Type B pancreatic cell (in vitro differentiated cells): Measurements from ENCODE around the gene TMEM250. TPM values are rescaled to one million over a fixed set of nuclear protein-coding genes. Genes with fewer than 3 reads are reported as not detected.

ENCODE experiments used
- DNase-seq: peaks from one replicate; pipeline ENCODE4 v3.0.0; 2021; ENCODE audit warnings: mixed read lengths; ENCODE audit not compliant: unreplicated experiment; ENCODE audit errors: extremely low spot score
- H3K27ac Mint-ChIP-seq: 2 replicates; pipeline ENCODE4 v1.8.0; 2021; ENCODE audit warnings: mild to moderate bottlenecking, mixed read lengths
- H3K27me3 Mint-ChIP-seq: 2 replicates; pipeline ENCODE4 v1.8.0; 2021; ENCODE audit warnings: mixed read lengths
- H3K36me3 Mint-ChIP-seq: 2 replicates; pipeline ENCODE4 v1.8.0; 2021; ENCODE audit warnings: mixed read lengths
- H3K4me1 Mint-ChIP-seq: one replicate; pipeline ENCODE4 v1.8.0; 2021; ENCODE audit warnings: mixed read lengths; ENCODE audit not compliant: unreplicated experiment
- H3K4me3 Mint-ChIP-seq: 2 replicates; pipeline ENCODE4 v1.8.0; 2021; ENCODE audit warnings: mild to moderate bottlenecking, mixed read lengths
- H3K9me3 Mint-ChIP-seq: 2 replicates; pipeline ENCODE4 v1.8.0; 2021; ENCODE audit warnings: mixed read lengths
- CTCF ChIP-seq: fragments of 200-600 bp; sonication (generic); conservative IDR thresholded peaks from 2 replicates; pipeline ENCODE4 v1.5.0; 2021; ENCODE audit warnings: antibody characterized with exemption, mild to moderate bottlenecking
- total RNA-seq: library from RNA; stranded (reverse); gene quantifications from 2 replicates; pipeline ENCODE4 v1.2.1, GENCODE V29; 2021; ENCODE audit warnings: low replicate concordance

TMEM250 gene
- total RNA-seq, 1 donor from 2014 or later, result 37.9 TPM

GRCh38 chr9:136122425-136123383, 4.0 kb upstream of the TMEM250 start:
- Mint-ChIP-seq H3K36me3 (no peaks in the 10 kb centered on the region), H3K9me3 (peaks cover 5% of the 10 kb centered on the region), H3K27ac (no peak overlapping the region), H3K4me1 (no peaks in the 10 kb centered on the region), H3K4me3 (no peak overlapping the region), H3K27me3 (peaks cover 8% of the 10 kb centered on the region)
- TF ChIP-seq CTCF, result peak; percentile 99
- DNase-seq, result no peak

GRCh38 chr9:136121801-136122200, 3.1 kb upstream of the TMEM250 start:
- Mint-ChIP-seq H3K27me3 (peaks cover 5% of the 10 kb centered on the region), H3K4me3 (no peak overlapping the region), H3K27ac (no peak overlapping the region), H3K36me3 (no peaks in the 10 kb centered on the region), H3K9me3 (peaks cover 5% of the 10 kb centered on the region), H3K4me1 (no peaks in the 10 kb centered on the region)
- DNase-seq, result no peak
- no peak for TF ChIP-seq CTCF

- Mint-ChIP-seq H3K4me1 (no peaks in the 10 kb centered on the region), H3K9me3 (peaks cover 5% of the 10 kb centered on the region), H3K36me3 (no peaks in the 10 kb centered on the region), H3K4me3 (no peak overlapping the region), H3K27me3 (peaks cover 5% of the 10 kb centered on the region), H3K27ac (no peak overlapping the region)
- no peak for DNase-seq
- TF ChIP-seq CTCF, result no peak
These were observed 1.8 kb upstream of the TMEM250 start for GRCh38 chr9:136120438-136120844.

- Mint-ChIP-seq H3K36me3 (no peaks in the 10 kb centered on the region), H3K27me3 (peaks cover 2% of the 10 kb centered on the region)
- TF ChIP-seq CTCF, result no peak
These were observed 1.3 kb upstream of the TMEM250 start for GRCh38 chr9:136119883-136120393.

GRCh38 chr9:136119061-136119882, 597 bp upstream of the TMEM250 start:
- TF ChIP-seq CTCF, result no peak
- H3K4me1 Mint-ChIP-seq, result peaks cover 6% of the 10 kb centered on the region
- H3K27me3 Mint-ChIP-seq, result no peaks in the 10 kb centered on the region
- peaks cover 4% of the 10 kb centered on the region for H3K36me3 Mint-ChIP-seq
- no peaks in the 10 kb centered on the region for H3K9me3 Mint-ChIP-seq
- H3K27ac Mint-ChIP-seq, result peak overlapping the region; percentile 63
- DNase-seq, result no peak
- H3K4me3 Mint-ChIP-seq, result peak overlapping the region; percentile 85

More at GRCh38 chr9:136119883-136120393, 1.3 kb upstream of the TMEM250 start:
- Mint-ChIP-seq H3K9me3 (peaks cover 2% of the 10 kb centered on the region), H3K27ac (peak overlapping the region; percentile 63), H3K4me3 (peak overlapping the region; percentile 83), H3K4me1 (peaks cover 1% of the 10 kb centered on the region)
- DNase-seq, result no peak
